A549 (cell line): ENCODE results near the gene PTPRF.

Experiments used
- CEBPB ChIP-seq, 2 experiments: fragments of >200 bp in 1 of 2; sonication (Bioruptor Twin) in 1 of 2; formaldehyde crosslinking in 1 of 2; IDR thresholded peaks; 2 replicates each; pipeline ENCODE4 v1.6.1; 2012 to 2016
- CHD4 ChIP-seq: fragments of 200-600 bp; sonication (generic); IDR thresholded peaks from 2 replicates; pipeline ENCODE4 v1.6.1; 2016; ENCODE audit warnings: antibody characterized with exemption, mild to moderate bottlenecking, borderline replicate concordance
- EHMT2 ChIP-seq: fragments of 200-600 bp; sonication (generic); IDR thresholded peaks from 2 replicates; pipeline ENCODE4 v1.6.1; 2016; ENCODE audit warnings: antibody characterized with exemption, low read depth, mild to moderate bottlenecking, moderate library complexity
- EP300 ChIP-seq, 2 experiments: fragments of >200 bp; sonication (Bioruptor Twin); formaldehyde crosslinking; IDR thresholded peaks; 2 replicates in 1 of 2; 3 replicates in 1 of 2; pipeline ENCODE4 v1.6.1; 2016 to 2017
- JUN ChIP-seq, 2 experiments: fragments of >200 bp; sonication (Bioruptor Twin); formaldehyde crosslinking; IDR thresholded peaks; 2 replicates in 1 of 2; 3 replicates in 1 of 2; pipeline ENCODE4 v1.6.1; 2016 to 2017
- PHF8 ChIP-seq: fragments of 200-600 bp; sonication (generic); IDR thresholded peaks from 2 replicates; pipeline ENCODE4 v1.6.1; 2016; ENCODE audit warnings: low read depth, mild to moderate bottlenecking, antibody characterized with exemption, moderate library complexity, borderline replicate concordance
- POLR2A ChIP-seq: IDR thresholded peaks from 2 replicates; pipeline ENCODE4 v1.6.1; 2012; ENCODE audit warnings: mild to moderate bottlenecking, low read length
- POLR2AphosphoS2 ChIP-seq: conservative IDR thresholded peaks from 2 replicates; pipeline ENCODE4 v1.6.1; 2012; ENCODE audit warnings: low read length, improper control_type of control experiment, inconsistent platforms
- RAD21 ChIP-seq, 2 experiments: fragments of >200 bp in 1 of 2; sonication (Bioruptor Twin) in 1 of 2; formaldehyde crosslinking in 1 of 2; IDR thresholded peaks in 1 of 2; conservative IDR thresholded peaks in 1 of 2; 2 replicates in 1 of 2; 3 replicates in 1 of 2; pipeline ENCODE4 v1.6.1; 2012 to 2018; ENCODE audit warnings: inconsistent platforms in 1 of 2
- SMC3 ChIP-seq: fragments of >200 bp; sonication (Bioruptor Twin); formaldehyde crosslinking; IDR thresholded peaks from 3 replicates; pipeline ENCODE4 v1.6.1; 2018; ENCODE audit warnings: inconsistent platforms
- TF ChIP-seq, protein P1 (sequence below): IDR thresholded peaks from 2 replicates; pipeline ENCODE4 v1.6.1; 2012
- TF ChIP-seq, protein P2 (sequence below): fragments of >200 bp; sonication (Bioruptor Twin); formaldehyde crosslinking; IDR thresholded peaks from 3 replicates; pipeline ENCODE4 v1.5.1; 2016
- TF ChIP-seq, protein P3 (sequence below): fragments of 200-600 bp; sonication (generic); IDR thresholded peaks from 2 replicates; pipeline ENCODE4 v1.6.1; 2016; ENCODE audit warnings: antibody characterized with exemption, mild to moderate bottlenecking, moderate library complexity

DNA sequence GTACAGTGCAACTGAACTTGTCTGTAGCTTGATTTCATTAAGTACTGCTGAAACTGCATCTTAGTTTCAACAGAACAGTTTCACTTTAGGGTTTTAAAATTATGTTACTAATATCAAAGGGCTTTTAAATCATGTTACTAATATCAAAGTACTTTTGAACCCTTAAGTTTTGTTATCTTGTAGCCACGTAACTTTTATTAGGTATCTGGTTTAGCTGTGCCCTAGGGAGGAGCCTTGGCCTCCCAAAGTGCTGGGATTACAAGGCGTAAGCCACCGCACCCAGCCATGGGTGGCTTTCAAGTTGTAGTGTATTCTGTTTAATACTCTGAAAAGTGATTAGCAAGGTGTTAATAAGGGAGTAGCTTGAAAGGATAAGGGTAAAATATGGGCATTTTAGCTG, 121.2 kb downstream of the PTPRF start:
- TF ChIP-seq RAD21 (conservative IDR thresholded peaks at IDR 0.05 in 1 of 2, IDR thresholded peaks at IDR 0.05 in 1 of 2): no peak
- TF ChIP-seq, protein P1, sequence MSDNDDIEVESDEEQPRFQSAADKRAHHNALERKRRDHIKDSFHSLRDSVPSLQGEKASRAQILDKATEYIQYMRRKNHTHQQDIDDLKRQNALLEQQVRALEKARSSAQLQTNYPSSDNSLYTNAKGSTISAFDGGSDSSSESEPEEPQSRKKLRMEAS: no peak
- TF ChIP-seq CEBPB (IDR thresholded peaks at IDR 0.05): no peak
- TF ChIP-seq, protein P2, sequence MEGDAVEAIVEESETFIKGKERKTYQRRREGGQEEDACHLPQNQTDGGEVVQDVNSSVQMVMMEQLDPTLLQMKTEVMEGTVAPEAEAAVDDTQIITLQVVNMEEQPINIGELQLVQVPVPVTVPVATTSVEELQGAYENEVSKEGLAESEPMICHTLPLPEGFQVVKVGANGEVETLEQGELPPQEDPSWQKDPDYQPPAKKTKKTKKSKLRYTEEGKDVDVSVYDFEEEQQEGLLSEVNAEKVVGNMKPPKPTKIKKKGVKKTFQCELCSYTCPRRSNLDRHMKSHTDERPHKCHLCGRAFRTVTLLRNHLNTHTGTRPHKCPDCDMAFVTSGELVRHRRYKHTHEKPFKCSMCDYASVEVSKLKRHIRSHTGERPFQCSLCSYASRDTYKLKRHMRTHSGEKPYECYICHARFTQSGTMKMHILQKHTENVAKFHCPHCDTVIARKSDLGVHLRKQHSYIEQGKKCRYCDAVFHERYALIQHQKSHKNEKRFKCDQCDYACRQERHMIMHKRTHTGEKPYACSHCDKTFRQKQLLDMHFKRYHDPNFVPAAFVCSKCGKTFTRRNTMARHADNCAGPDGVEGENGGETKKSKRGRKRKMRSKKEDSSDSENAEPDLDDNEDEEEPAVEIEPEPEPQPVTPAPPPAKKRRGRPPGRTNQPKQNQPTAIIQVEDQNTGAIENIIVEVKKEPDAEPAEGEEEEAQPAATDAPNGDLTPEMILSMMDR: no peak
- TF ChIP-seq SMC3: no peak
- TF ChIP-seq POLR2A: no peak
- no peak for TF ChIP-seq CHD4
- no peak for TF ChIP-seq EHMT2
- no peak for TF ChIP-seq EP300 (IDR thresholded peaks at IDR 0.05)
- TF ChIP-seq, protein P3, sequence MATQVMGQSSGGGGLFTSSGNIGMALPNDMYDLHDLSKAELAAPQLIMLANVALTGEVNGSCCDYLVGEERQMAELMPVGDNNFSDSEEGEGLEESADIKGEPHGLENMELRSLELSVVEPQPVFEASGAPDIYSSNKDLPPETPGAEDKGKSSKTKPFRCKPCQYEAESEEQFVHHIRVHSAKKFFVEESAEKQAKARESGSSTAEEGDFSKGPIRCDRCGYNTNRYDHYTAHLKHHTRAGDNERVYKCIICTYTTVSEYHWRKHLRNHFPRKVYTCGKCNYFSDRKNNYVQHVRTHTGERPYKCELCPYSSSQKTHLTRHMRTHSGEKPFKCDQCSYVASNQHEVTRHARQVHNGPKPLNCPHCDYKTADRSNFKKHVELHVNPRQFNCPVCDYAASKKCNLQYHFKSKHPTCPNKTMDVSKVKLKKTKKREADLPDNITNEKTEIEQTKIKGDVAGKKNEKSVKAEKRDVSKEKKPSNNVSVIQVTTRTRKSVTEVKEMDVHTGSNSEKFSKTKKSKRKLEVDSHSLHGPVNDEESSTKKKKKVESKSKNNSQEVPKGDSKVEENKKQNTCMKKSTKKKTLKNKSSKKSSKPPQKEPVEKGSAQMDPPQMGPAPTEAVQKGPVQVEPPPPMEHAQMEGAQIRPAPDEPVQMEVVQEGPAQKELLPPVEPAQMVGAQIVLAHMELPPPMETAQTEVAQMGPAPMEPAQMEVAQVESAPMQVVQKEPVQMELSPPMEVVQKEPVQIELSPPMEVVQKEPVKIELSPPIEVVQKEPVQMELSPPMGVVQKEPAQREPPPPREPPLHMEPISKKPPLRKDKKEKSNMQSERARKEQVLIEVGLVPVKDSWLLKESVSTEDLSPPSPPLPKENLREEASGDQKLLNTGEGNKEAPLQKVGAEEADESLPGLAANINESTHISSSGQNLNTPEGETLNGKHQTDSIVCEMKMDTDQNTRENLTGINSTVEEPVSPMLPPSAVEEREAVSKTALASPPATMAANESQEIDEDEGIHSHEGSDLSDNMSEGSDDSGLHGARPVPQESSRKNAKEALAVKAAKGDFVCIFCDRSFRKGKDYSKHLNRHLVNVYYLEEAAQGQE: no peak
- TF ChIP-seq JUN (IDR thresholded peaks at IDR 0.05): no peak
- no peak for TF ChIP-seq PHF8
- no peak for TF ChIP-seq POLR2AphosphoS2
